Activated CD4-positive, alpha-beta T cell treated with anti-CD3 and anti-CD28 coated beads for 36 hours (primary cell): Measurements from ENCODE around the gene DCAF17. TPM values are rescaled to one million over a fixed set of nuclear protein-coding genes. Genes with fewer than 3 reads are reported as not detected.
"Not testable (repeated sequence)": the region's sequence is repeated elsewhere in the genome, so short reads cannot be mapped to it uniquely, and the experiment has no call there.

ENCODE experiments used
- ATAC-seq: fragments of 200-7000 bp; cut with Tn5 transposase; one replicate; pipeline ENCODE4 v1.10.0; 2021; ENCODE audit warnings: mild to moderate bottlenecking, moderate library complexity
- CTCF ChIA-PET: fragments of 350-600 bp; sonication (Branson Sonifier 250); formaldehyde crosslinking; loops from one replicate; lab custom pipeline; 2021; ENCODE audit warnings: antibody characterized with exemption; lab: Charles Lee
- POLR2A ChIA-PET: fragments of 350-600 bp; sonication (Branson Sonifier 250); formaldehyde crosslinking; loops from one replicate; lab custom pipeline; 2021; ENCODE audit warnings: antibody characterized with exemption, inconsistent platforms; lab: Charles Lee
- DNase-seq: peaks from one replicate; pipeline ENCODE4 v3.0.0-alpha.2; 2020
- H3K27ac Mint-ChIP-seq: one replicate; pipeline ENCODE4 v1.8.0; 2021; ENCODE audit warnings: mixed read lengths
- H3K27me3 Mint-ChIP-seq: one replicate; pipeline ENCODE4 v1.8.0; 2021; ENCODE audit warnings: mixed read lengths
- H3K36me3 Mint-ChIP-seq: one replicate; pipeline ENCODE4 v1.8.0; 2021; ENCODE audit warnings: low read depth, mixed read lengths
- H3K4me1 Mint-ChIP-seq: one replicate; pipeline ENCODE4 v1.8.0; 2021; ENCODE audit warnings: mixed read lengths
- H3K4me3 Mint-ChIP-seq: one replicate; pipeline ENCODE4 v1.8.0; 2021; ENCODE audit warnings: mild to moderate bottlenecking, moderate library complexity, mixed read lengths
- H3K9me3 Mint-ChIP-seq: one replicate; pipeline ENCODE4 v1.8.0; 2021; ENCODE audit warnings: low read depth, mixed read lengths
- intact Hi-C, 2 experiments: fragments of 100-400 bp; cut with DNase I in 1 of 2; cut with micrococcal nuclease in 1 of 2; formaldehyde crosslinking; loops; one replicate each; pipeline versions ENCODE4 v1.14.2 to v1.15.1; 2022 to 2024; cut with DNase I, micrococcal nuclease
- total RNA-seq, 2 experiments: library from RNA; stranded (reverse); gene quantifications; one replicate each; pipeline ENCODE4 v1.2.3, GENCODE V29; 2021

The DCAF17 gene
- total RNA-seq, 2 experiments from 2014 or later, result 18.3 TPM

DNA sequence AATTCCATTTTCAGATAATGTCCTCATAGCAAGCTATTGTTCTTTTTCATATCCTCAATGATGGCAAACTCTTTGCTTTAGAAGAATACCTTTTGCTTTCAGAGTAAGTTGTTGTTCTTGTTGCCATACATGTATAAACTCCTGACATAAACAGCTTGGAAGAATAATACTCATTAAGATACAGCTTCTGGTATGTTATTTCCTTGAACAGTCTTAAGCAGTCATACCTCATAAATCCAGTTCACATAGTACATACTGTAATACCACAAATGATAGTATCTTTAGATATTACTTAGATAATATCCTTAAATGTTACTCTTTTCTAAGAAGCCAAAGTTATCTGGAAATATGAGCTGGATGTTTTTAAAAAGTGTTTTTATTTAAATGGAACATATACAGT, 23.4 kb upstream of the DCAF17 start:
- peaks cover 19% of the 10 kb centered on the region for H3K4me1 Mint-ChIP-seq
- no peak for DNase-seq
- ChIA-PET CTCF (interaction anchor here (0.6 to 1.5 kb wide), 5 partner anchors 12 to 277 kb away, joined by 3 to 5 read pairs (median 3); partner anchors contain the start of genes DCAF17 and METTL8), POLR2A (no interaction called here)
- no peaks in the 10 kb centered on the region for H3K27me3 Mint-ChIP-seq
- no peak overlapping the region for H3K27ac Mint-ChIP-seq
- intact Hi-C loops, result no loop called here
- no peak overlapping the region for H3K4me3 Mint-ChIP-seq
- peaks cover 11% of the 10 kb centered on the region for H3K36me3 Mint-ChIP-seq
- ATAC-seq, result no peak
- peaks cover 2% of the 10 kb centered on the region for H3K9me3 Mint-ChIP-seq

DNA sequence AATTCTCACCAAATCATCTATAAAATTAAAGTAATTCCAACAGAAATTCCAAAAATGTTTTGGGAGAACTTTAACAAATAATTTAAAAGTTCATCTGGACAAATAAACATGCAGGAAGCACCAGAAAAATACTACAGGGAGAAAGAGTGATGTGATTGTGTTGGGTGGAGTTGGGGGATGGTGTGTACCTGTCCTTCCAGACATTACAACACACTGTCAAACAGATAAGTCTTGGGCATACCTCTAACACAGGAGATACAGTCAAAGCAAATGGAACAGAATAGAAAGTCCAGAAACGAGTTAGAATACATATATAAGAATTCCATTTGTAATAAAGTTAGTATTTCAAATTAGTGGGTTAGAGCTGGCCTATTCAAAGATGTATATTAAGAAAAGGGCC, 22.8 kb upstream of the DCAF17 start:
- intact Hi-C loops, result no loop called here
- Mint-ChIP-seq H3K4me1 (peaks cover 22% of the 10 kb centered on the region), H3K27ac (no peak overlapping the region), H3K4me3 (no peak overlapping the region), H3K36me3 (peaks cover 12% of the 10 kb centered on the region), H3K27me3 (no peaks in the 10 kb centered on the region), H3K9me3 (peaks cover 2% of the 10 kb centered on the region)
- ATAC-seq (no peak), DNase-seq (no peak)
- CTCF ChIA-PET, result interaction anchor here (0.5 to 1.5 kb wide), 3 partner anchors 12 to 177 kb away, joined by 3 to 5 read pairs (median 5); no protein-coding TSS in a partner anchor
- POLR2A ChIA-PET, result no interaction called here

DNA sequence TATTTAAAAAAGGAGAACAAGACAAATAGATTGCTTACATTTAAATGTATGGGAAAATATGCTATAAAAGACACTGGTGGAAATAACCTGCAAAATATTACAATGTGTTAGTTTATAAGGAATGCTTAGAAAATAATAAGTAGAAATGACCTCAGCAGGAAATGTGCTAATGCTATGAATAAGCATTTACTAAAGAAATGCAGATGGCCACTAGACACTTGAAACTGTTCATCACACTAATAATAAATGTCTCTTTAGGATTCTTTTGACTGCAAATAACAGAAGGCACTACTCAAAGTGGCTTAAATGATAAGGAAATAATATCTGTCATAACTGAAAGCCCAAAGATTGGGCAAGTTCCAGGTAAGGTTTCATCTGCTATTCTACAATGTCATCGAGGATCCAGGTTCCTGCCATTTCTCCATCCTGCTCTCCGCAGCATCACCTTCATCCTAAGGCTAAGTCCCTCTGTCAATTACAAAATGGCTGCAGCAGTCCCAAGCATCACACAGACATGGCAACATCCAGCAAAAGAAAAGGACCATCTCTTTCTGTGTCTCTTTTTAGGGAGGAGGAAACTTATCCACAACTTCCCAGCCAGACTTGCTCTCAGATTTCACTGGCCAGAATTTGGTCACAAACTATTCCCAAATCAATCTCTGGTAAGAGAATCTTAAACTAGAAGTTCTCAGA, 22.1 kb upstream of the DCAF17 start:
- Mint-ChIP-seq H3K4me3 (no peak overlapping the region), H3K36me3 (peaks cover 12% of the 10 kb centered on the region), H3K4me1 (peaks cover 25% of the 10 kb centered on the region), H3K27ac (no peak overlapping the region), H3K27me3 (no peaks in the 10 kb centered on the region), H3K9me3 (peaks cover 2% of the 10 kb centered on the region)
- ATAC-seq, result no peak
- ChIA-PET POLR2A (no interaction called here), CTCF (interaction anchor here (1.3 kb wide), 1 partner anchor 177 kb away, joined by 3 read pairs; no protein-coding TSS in a partner anchor)
- intact Hi-C loops, result no loop called here
- no peak for DNase-seq

DNA sequence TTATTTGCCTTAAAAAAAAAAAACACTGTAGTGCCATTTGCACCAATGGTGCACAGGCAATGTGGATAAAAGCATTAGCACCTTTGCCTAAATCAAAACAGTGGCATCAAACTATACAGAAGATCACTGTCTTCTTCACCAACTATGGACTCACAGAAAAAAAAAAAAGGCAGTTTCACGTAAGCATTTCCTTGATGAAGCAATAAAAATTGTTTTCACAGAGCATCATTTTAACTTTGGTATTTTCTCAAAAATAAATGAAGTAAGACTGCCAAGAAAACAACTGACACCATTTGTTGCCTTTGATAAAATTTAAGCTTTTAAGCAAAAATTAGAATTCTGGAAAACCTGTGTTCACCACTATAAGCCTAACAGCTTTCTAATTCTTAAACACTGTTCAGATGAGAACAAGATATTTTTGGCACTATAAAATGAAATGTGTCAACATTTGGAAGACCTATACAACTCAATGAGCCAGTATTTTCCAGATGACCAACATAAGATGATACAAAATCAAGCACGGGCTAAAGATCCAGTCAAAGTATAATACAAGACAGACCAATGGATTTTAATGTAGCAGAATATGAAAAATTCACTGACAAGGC, 21.4 kb upstream of the DCAF17 start:
- H3K36me3 Mint-ChIP-seq, result peaks cover 12% of the 10 kb centered on the region
- CTCF ChIA-PET, result interaction anchor here (0.6 to 1.1 kb wide), 4 partner anchors 11 to 1274 kb away, joined by 3 to 4 read pairs (median 3); no protein-coding TSS in a partner anchor
- no peaks in the 10 kb centered on the region for H3K27me3 Mint-ChIP-seq
- DNase-seq, result no peak
- H3K4me1 Mint-ChIP-seq, result peaks cover 23% of the 10 kb centered on the region
- H3K9me3 Mint-ChIP-seq, result peaks cover 2% of the 10 kb centered on the region
- no peak overlapping the region for H3K4me3 Mint-ChIP-seq
- POLR2A ChIA-PET, result no interaction called here
- no peak overlapping the region for H3K27ac Mint-ChIP-seq
- ATAC-seq, result no peak
- intact Hi-C loops, result no loop called here

DNA sequence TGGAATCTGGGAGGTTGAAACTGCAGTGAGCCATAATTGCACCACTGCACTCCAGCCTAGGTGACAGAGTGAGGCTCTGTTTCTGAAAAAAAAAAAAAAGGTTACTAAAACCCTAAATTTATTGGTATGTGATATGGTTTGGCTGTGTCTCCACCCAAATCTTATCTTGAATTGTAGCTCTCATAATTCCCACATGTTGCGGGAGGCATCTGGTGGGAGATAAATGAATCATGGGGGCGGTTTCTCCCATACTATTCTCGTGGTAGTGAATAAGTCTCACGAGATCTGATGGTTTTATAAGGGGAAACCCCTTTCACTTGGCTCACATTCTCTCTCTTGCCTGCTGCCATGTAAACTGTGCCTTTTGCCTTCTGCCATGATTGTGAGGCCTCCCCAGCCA, 19.4 kb upstream of the DCAF17 start:
- not testable (repeated sequence) for ATAC-seq, H3K9me3 Mint-ChIP-seq, H3K27me3 Mint-ChIP-seq
- Mint-ChIP-seq H3K27ac (peak overlapping the region; percentile 81), H3K36me3 (peaks cover 15% of the 10 kb centered on the region), H3K4me1 (peaks cover 26% of the 10 kb centered on the region), H3K4me3 (peak overlapping the region; percentile 28)
- intact Hi-C loops, result loop anchor here in 1 of 2 experiments (5.0 kb wide), 2 partner anchors 167 to 327 kb away; no protein-coding TSS in a partner anchor
- POLR2A ChIA-PET, result interaction anchor here (0.6 to 0.7 kb wide), 3 partner anchors 65 to 256 kb away, joined by 3 to 6 read pairs (median 3); no protein-coding TSS in a partner anchor
- CTCF ChIA-PET, result interaction anchor here (0.6 to 2.8 kb wide), 4 partner anchors 14 to 154 kb away, joined by 3 to 41 read pairs (median 4); partner anchors contain the start of genes DCAF17 and METTL8
- peak; percentile 20 for DNase-seq

DNA sequence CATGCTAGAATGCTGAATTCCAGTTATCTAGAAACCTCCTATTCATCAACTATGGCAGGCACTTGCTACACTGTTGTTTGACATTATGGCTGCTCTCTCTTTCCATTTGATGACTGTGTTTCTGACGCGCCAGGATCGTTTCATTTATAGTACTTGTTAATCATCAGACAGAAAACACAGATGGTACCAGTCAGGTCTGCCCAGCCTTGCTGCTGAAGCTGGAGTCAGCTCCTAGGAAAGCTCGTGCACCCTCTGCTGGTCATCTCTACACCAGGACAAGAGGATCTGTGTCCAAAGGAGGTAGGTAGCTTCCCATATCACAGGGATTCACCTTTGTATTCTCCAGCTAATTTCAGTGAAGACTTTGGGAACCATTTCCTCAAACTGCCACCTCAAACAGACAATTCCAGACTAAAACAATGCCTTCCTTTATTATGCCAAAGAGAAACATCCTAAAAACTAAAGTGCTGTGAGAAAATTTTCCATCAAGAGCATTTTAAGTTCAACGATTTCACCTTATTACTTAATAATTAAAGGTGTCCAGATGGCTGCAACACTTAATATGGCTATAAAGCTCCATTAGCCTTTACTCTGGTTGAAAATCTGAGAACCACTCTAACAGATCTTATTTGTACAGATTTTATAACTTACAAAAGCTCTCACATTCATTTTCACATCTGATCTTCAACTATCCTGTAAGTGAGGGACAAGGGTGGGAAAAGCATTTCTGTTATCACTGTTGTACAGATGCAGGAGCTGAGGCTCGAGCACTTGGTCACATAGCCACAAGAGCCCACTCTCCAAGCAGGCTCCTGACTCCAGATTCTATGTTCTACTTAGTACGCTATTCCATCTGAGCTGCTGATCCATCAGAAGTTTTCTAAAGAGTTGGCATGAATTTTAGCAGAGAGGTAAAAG, 17.8 kb upstream of the DCAF17 start:
- CTCF ChIA-PET, result interaction anchor here (0.7 to 2.8 kb wide), 46 partner anchors 9 to 492 kb away, joined by 3 to 41 read pairs (median 4); partner anchors contain the start of genes DCAF17, GORASP2 and METTL8
- Mint-ChIP-seq H3K9me3 (peaks cover 4% of the 10 kb centered on the region), H3K27ac (peak overlapping the region; percentile 84), H3K27me3 (no peaks in the 10 kb centered on the region), H3K4me3 (peak overlapping the region; percentile 24), H3K4me1 (peaks cover 37% of the 10 kb centered on the region), H3K36me3 (peaks cover 24% of the 10 kb centered on the region)
- DNase-seq, result peak; percentile 93
- POLR2A ChIA-PET, result interaction anchor here (0.6 to 1.2 kb wide), 6 partner anchors 16 to 331 kb away, joined by 3 to 4 read pairs (median 3); no protein-coding TSS in a partner anchor
- ATAC-seq, result peak; percentile 98
- intact Hi-C loops, result loop anchor here (1.0 to 5.0 kb wide), 13 partner anchors 18 to 488 kb away; partner anchors contain the start of genes DCAF17 (in 1 of the 2) and GORASP2 (in 1 of the 2)

DNA sequence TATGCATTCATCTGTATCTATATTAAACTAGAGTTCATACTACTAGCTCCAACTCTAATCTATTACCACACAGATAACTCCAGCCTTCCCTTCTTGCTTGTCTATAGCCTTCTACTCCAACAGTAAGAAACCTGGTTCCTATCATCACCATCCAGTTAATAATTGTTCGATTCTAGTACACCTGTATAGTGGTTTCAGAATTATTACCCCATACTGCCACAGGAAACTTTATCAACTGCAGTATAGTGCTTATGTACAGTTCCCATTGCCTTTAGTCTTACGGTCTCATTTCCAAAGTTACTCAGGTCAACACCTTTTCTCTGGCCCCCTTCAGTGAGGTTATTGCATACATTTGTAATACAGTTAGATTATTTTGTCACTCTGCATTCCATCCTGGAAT, 14.7 kb upstream of the DCAF17 start:
- H3K36me3 Mint-ChIP-seq, result peaks cover 43% of the 10 kb centered on the region
- DNase-seq (no peak), ATAC-seq (no peak)
- no peak overlapping the region for H3K27ac Mint-ChIP-seq
- H3K27me3 Mint-ChIP-seq, result no peaks in the 10 kb centered on the region
- intact Hi-C loops, result loop anchor here in 1 of 2 experiments (5.0 kb wide), 2 partner anchors 172 to 332 kb away; no protein-coding TSS in a partner anchor
- H3K4me1 Mint-ChIP-seq, result peaks cover 41% of the 10 kb centered on the region
- H3K4me3 Mint-ChIP-seq, result no peak overlapping the region
- H3K9me3 Mint-ChIP-seq, result peaks cover 17% of the 10 kb centered on the region
- ChIA-PET CTCF (no interaction called here), POLR2A (no interaction called here)

DNA sequence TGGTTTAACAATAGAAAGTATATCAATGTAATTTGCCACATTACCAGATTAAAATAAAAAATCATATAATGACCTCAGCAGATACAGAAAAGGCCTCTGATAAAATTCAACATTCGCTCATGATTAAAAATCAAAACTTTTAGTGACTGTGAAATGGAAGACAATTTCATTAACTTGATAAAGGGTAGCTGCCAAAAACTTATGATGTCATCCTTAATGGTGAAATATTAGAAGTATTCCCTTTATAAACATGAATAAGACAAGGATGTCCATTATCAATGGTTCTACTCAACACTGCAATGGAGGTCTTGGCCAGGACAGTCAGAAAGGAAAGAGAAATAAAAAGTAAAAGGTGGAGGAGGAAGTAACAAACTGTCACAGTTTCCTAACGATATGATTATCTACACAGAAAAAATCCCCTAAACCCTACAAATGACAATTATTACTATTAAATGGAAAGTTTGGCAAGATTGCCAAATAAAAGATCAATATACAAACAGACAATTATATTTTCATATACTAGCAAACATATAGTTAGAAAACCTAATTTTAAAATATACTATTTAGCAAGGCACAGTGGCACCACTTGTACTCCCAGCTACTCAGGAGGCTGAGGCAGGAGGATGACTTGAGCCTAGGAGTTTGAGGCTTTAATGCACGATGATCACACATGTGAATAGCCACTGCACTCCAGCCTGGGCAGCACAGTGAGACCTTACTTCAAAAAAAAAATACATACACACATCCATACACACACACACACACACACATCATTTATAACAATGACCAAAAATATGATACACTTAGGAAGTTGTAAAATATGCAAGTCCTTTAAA, 13.1 kb upstream of the DCAF17 start:
- Mint-ChIP-seq H3K36me3 (peaks cover 50% of the 10 kb centered on the region), H3K27me3 (no peaks in the 10 kb centered on the region), H3K27ac (peak overlapping the region; percentile 77), H3K9me3 (peaks cover 23% of the 10 kb centered on the region), H3K4me1 (peaks cover 30% of the 10 kb centered on the region), H3K4me3 (no peak overlapping the region)
- DNase-seq (no peak), ATAC-seq (peak; percentile 22)
- intact Hi-C loops, result loop anchor here in 1 of 2 experiments (1.0 kb wide), 1 partner anchor 12 kb away; the partner anchor contains the start of gene METTL8
- CTCF ChIA-PET, result interaction anchor here (0.6 to 2.0 kb wide), 7 partner anchors 8 to 1557 kb away, joined by 3 to 11 read pairs (median 3); no protein-coding TSS in a partner anchor
- POLR2A ChIA-PET, result interaction anchor here (0.7 kb wide), 1 partner anchor 459 kb away, joined by 3 read pairs; no protein-coding TSS in a partner anchor

DNA sequence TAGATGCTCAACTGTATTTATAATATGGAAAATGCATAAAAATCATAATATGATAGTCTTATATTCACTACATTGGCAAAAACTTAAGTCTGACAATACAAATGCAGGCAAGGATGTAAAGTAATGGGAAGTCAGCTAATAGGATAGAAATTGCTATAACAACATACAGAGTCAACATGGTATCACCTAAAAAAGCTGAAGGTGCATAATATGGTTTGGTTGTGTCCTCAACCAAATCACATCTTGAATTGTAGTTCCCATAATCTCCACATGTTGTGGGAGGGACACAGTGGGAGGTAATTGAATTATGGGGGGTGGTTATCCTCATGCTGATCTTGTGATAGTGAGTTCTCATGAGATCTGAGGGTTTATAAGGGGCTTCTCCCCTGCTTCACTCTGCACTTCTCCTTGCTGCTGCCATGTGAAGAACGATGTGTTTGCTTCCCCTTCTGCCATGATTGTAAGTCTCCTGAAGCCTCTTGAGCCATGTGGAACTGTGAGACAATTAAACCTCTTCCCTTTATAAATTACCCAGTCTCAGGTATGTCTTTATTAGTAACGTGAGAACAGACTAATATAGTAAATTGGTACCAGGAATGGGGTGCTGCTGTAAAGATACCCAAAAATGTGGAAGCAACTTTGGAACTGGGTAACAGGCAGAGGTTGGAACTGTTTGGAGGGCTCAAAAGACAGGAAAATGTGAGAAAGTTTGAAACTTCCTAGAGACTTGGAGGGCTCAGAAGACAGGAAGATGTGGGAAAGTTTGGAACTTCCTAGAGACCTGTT, 11.1 kb upstream of the DCAF17 start:
- CTCF ChIA-PET, result interaction anchor here (0.6 to 2.0 kb wide), 3 partner anchors 9 to 450 kb away, joined by 3 to 11 read pairs (median 4); no protein-coding TSS in a partner anchor
- H3K36me3 Mint-ChIP-seq, result peaks cover 58% of the 10 kb centered on the region
- not testable (repeated sequence) for DNase-seq

More for the DNA sequence above, 11.1 kb upstream of the DCAF17 start:
- Mint-ChIP-seq H3K4me1 (peaks cover 23% of the 10 kb centered on the region), H3K9me3 (peaks cover 23% of the 10 kb centered on the region)
- intact Hi-C loops, H3K27me3 Mint-ChIP-seq, H3K27ac Mint-ChIP-seq, H3K4me3 Mint-ChIP-seq, POLR2A ChIA-PET, ATAC-seq: not testable (repeated sequence)
